NCI-H69 (cell line): ENCODE measurements around the gene WNT7B.
"Not testable (repeated sequence)": the region's sequence is repeated elsewhere in the genome, so short reads cannot be mapped to it uniquely, and the experiment has no call there.

ENCODE experiments used
- DNase-seq: peaks from one replicate; lab custom pipeline; 2025; lab: John Stamatoyannopoulos, UW

Gene WNT7B

DNA sequence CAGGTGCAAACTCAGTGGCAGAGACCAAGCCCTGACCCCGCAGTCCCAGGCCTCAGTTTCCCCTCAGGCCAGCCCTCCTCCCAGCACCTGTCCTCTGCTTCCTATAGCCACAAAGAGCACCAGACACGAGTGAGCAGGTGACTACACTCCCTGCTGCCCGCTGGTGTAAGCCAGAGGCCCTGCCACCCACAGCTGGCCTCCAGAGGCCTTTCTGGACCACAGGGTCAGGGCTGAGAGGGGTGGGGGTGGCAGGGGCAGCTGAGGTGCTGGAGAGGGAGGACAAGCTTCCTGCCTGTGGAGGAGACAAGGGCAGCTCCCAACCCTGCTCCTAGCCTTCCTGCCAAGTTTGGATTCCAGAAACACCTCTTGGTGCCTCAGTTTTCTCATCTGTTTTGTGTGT lies 31.3 kb upstream of the WNT7B start:
- no peak for DNase-seq

DNA sequence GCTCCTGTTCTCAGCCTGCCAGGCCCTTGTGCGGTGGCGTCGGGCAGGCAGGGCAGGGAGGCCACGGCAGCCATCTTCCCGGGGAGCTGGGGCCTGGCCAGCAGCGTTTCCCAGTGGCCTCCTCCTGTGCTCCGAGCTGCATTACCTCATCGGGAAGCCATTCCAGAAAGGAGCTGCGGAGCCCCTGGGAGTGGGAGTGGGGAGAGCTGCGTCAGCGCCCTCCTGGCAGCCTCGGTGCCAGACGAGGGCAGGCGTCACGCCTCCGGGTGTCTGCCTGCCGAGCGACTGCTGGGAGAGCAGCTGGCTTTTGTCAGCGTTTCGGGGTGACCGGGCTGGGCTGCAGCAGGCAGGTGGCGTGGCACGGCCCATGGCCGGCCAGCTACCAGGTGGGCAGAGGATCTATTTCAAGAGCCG lies 30.9 kb upstream of the WNT7B start:
- peak; percentile 99 for DNase-seq

DNA sequence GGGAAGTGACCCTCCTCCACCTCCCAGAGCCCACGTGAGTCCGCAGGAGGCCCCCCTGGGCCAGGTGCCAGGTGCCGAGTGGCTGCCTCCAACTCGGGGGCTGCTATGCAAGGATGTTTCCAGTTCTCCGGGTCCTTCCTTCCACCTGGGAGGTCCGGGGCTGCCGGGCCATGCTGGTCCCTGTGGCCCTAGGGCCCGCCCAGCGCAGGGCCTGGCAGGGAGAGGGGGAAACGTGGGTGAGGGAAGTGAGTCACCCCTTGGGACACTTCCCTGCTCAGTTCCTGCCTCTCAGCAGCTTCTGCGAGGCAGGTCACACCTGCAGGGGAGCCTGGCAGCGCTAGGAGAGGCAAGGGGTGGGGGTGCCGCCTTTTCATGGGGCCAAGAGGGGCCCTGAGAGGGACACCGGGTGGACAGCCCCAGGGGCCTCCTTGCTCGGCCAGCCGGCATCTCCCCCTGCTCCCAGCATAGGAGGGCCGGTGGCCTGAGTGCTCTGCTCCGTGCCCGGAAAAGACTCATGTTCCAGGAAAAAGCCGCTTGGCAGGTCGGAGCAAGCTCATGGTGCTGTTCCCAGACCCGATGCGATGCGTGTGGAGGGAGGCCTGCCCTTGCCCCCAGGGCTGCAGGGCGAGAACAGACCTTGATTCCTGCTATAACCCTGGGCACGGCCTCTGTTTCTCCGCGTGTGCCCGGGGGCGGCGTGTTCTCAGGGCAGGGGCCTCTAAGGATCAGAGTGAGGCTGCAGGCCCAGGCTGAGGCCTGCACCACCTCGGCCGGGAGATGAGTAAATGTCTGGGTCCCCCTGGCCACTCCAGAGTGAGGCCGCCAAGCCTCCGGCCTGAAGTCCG lies 30.3 kb upstream of the WNT7B start:
- peak; percentile 91 for DNase-seq

DNA sequence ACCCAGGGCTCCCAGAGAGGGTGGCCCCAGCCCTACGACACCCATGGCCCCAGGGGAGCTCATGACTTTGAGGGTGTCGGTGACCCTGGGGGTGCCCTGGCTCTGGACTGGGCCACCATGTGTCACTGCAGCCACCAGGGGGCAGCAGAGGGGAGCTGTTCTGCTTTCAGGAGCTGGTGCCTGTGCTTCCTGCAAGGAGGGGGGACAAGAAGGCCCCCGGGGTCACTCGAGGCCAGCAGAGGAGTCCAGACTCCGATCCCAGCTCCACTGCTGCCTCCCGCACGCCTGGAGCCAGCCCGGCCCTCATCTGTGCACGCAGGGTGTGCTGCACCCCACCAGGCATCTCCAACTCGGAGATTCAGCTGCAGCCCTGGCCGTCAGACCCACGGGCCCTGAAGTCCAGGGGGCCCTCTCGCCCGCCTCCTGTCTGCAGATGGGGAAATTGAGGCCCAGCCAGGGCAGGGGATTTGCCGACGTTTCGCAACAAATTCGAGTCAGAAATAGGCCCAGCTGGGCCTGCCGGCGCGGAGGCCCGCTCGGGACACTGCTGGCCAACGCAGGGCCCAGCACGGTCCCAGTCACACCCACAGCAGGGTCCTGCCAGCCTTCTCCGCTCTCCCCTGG lies 29.5 kb upstream of the WNT7B start:
- DNase-seq: peak; percentile 94

DNA sequence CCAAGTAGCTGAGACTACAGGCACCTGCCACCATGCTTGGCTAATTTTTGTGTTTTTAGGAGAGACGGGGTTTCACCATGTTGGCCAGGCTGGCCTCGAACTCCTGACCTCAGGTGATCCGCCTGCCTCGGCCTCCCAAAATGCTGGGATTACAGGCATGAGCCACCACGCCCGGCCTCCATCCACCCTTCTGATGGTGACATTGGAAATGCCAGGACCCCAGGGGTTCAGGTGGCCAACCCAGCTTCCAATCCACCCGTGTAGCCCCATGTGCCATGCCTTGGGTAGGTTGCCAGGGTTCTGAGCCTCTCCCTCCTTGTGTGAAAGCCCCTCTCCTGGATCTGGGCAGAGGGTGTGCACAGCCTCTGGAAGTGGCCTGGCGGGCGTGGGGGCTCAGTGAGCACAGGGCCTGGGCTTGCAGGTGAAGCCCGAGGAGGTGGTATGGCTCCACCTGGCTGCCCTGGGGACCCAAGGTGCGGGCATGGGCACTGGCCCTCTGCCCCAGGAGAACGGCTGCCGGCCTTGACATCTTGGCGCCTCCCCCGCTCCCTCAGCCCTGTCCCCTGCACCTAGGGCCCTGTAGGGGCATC lies 28.2 kb upstream of the WNT7B start:
- not testable (repeated sequence) for DNase-seq

DNA sequence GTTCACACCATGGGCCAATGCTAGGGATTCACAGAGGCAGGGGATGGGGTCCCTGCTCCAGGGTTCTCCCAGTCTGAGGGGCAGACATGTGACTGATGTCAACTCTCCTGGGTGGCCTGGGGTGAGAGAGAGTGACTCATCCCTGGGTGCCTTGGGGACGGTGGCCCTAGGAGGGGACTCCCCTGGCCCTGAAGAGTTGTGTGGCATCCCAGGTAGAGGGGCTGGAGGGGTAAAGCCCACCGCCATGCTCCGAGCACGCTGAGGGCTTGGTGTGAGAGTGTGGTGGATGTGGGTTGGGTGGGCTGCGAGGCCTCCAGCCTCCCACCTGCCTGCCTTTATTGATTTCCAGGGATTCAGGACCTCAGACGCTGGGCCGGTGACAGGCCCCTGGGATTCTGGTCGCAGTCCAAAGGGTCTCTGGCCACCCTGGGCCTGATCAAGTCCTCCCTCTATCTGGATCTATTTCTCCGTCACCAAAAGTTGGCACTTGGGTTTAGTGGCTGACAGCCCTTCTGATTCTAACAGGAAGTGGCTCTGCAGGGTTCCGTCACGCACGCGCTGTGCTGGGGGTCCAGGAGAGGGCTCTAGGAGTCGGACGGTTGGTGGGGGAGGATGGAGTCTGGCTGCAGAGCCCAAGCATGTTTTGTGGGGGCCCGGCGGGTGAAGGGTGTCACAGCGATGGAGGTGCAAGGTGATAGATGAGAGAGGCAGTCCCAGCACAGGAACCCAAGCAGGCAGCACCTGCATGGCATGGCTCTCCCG lies 27.3 kb upstream of the WNT7B start:
- no peak for DNase-seq

DNA sequence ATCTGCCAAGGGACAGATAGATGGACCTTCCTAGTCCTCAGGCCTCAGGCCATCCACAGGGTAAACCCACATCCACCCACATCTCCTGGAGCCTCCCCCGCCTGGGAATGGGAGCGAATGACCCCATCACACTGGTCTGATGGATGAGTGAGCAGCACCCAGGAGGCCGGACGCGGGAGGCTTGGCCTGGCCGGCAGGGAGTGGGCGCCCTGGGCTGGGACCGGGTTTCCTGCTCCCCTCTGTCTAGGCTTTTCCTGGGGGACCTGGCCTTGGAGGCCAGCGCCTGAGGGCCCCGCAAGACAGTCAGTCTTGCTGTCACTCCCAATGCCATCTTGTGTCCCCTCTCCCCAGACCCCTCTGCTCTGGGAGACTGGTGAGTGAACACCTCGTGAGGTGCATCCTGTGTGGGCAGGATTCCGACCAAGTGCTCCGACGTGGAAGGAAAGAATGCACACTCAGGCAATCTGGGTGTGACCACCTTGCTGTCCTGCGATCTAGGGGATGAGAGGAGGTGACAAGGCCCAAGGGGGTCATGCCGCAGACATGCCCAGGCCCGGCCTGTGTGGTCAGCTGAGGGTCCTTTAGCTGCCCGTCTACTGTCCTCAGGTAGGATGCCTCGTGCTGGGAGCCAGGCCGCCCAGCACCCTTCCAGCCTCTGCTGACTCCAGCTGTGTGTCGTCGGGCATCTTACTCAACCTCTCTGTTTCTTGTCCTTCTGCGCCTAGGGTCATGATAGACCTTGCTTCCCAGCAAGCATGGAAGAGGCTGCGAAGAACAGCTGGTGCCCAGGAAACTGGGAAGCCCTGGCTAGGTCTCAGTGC lies 26.5 kb upstream of the WNT7B start:
- no peak for DNase-seq

DNA sequence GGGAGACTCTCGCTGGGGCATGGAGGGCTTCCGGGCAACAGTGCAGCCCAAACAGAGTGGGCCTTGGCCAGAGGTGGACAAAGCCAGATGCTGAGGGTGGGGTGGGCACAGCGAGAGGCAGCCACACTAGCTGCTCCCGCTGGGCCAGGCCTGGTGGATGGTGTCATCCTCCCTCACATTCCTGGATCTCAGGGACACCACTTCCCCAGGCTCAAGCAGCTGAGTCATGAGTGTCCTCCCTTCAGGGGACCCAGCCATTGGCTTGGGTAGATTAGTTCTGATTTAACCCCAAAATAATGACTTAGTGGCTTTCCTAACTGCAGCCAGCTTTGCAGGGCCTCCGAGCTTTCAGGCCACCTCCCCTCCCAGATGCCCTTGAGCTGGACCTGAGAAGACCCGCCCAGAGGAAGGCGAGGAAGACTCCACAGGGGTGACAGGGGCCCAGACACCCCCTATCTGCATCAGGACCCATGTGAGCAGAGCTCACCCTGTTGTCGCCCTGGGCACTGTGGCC lies 25.9 kb upstream of the WNT7B start:
- peak; percentile 68 for DNase-seq

DNA sequence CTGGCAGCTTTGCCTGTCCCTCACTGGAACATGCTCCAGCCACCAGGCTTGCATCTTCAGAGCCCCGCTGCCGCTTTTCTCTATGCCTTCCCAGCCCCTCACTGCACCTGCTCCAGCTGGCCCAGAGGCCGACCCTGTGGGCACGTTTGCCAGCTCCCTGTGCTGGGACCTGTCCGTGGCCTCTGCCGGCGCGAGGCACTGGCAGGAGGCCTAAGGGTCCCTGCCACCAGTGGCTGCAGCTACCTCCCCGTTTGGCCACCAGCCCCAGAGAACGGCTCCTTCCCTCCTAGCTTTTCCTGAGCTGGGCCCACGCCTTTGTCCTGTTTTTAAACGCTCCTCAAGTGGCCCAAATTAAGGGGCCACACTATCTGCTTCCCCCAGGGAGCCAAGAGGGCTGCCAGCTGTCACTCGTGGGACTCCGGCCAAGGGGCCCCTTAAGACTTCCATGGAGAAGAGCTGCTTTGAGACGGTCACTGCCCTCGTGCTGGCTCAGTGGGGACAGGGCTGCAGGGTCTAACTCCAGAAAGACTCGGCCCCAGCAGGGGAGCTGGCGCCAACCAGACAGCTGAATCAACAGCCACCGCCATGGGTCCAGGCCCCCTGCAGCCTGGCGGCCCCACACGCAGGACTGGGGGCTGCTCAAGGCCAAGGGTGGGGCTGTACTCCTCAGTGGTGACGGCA lies 24.6 kb upstream of the WNT7B start:
- peak; percentile 100 for DNase-seq

DNA sequence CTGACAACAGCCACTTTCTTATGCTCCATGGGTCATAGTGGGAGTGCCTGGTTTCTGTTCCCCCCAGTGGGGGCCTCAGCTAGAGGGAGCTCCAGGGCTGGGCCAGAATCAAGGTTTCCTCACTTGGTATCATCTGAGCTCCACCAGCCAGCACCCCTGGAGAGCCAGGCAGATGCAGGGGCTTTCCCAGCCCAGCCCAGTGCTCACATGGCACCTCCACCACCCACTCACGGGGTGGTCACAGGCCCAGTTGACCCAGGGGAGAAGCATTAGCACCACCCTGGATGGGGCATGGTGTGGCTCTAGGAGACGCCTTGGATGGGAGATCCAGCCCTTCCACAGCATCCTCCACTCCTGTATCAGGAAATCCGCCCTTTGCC lies 24.1 kb upstream of the WNT7B start:
- DNase-seq: peak; percentile 93

DNA sequence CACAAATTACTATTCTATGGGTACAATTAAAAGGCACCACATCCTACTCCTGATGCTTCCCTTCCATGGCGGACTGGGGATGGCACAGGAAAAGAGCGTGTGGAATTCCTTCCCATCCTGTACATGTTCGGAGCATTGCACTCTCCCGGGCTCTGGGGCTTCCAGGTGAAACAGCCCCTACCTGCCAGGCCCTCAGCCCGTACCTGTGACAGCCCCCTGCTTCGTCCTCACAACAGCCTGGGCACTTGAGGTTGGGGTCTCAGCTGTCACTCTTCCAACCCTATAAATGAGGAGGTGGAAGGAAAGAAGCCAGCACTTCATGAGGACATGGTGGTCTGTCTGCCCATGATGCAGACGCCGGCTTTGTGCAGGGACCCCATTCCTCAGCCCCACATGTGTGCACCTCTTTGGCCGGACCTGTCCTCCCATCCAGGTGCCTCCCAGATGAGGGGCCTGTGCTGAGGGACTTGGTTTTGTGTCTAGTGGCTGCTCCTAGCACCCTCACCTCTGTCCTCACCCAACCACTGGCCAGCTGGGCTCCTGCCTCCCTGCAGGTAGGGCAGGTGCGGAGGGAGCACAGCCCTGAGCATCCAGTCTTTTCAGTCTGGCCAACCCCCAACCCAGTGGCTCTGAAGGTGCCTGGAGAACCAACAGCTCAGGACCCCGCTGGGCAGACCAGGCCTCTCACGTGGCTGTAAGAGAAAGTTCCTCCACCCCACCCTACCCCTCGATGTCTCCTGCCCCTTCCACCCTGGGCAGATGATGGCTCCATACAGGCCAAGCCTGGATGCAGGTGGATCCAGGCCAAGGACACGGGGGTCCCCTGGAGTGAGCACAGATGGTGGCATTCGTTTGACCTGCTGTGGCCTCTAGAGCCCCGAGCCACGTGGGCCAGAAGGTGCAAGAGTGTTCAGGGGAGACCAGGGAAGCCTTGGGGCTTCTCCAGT lies 23.4 kb upstream of the WNT7B start:
- peak; percentile 93 for DNase-seq

DNA sequence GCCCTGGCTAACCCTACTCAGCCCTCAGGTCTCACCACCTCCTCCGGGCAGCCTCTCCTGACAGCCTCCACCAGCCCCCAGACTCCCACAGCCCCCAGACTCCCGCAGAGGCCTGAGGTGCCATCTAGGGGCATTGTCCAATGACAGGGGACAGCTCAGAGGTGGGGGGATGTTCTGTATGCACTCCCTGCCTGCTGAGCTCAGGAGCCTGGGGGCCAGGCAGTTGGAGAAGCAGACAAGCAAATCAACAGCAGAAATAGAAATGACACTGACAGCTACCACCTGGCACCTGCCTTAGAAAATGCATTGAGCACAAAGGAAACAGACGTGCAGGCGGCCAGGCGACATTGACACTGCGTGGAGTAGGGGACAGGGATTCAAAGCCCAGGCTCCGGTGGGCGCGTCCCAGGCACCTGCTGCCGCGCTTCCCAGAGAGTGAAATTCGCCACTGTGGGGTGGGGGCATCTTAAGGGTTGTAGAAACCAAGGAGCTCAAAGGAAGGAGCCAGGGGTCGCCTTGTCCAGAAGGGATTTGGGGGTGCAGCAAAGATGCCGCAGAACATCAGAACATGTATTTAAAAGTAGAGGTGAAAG lies 22.5 kb upstream of the WNT7B start:
- DNase-seq: peak; percentile 97

DNA sequence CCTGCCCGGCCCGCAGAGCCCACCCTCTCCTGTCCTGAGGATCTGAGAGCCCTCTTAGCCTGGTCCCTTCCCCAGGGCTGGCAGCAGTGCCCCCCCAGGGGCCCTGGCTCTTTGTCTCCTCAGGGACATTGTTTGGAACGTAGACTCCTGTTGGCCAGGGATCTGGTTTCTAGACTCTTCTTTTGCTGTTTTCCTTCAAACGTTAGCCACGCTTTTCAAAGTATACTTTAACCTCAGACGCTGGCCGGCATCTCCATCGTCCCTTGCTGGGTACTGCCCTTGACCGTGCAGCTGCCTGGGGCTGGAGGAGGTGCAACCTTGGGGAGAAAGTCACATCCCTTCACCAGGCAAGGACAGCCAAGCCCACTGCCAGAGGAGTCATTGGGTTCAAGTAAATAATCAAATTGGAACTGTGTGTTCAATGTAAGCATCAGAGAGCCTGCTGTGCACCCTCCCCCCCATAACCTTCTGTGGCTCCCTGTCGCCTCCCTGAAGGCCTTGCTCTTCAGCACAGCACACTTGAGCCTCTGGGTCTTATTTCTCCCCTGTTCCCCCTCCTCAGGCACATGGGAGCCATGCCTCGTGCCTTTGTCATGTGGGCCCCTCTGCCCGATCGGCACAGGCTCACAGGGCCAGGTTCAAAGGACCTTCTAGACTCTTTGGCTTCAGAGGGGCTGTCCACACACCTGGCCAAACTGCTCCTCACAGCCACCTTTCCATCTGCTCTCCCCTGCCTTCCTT lies 21.8 kb upstream of the WNT7B start:
- DNase-seq: peak; percentile 91

DNA sequence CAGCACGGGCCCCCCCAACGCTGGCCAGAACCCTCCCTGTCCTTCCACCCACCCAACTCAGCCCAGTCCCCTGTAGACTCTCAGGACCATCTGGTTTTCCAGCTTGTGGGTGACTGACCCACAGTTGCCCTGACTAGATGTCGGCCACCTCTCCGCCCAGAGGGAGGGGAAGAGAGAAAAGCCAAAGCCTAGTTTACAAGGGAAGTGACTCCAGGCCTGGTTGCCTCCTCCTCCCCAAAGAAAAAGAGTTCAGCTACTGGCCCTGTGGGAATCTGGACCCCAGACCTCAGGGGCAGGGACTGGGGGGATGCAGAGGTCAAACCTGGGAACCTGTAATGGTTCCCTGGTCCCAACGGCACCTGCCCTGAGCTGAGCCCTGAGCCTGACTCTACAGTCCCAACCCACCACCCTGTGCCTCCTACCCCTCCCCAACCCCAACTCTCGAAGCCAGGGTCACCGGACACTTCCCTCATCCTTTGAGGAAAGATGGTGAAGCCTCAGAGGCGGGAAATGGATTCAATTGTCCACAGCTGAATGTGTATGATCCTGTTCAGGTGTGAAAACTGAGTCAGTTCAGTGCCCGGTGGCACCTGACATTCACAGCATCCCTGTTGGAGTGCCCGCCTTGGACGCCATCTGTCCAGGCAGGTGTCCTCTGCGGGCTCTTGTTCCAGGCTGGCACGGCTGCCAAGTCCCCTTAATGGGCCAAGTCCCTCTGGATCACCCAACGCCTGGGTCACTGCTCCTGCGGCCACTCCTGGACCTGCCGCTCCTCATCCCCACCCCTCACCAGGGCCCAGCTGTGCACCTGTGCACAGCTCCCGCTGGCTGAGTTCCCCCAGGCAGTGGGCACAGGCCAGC lies 21.0 kb upstream of the WNT7B start:
- DNase-seq: peak; percentile 92

DNA sequence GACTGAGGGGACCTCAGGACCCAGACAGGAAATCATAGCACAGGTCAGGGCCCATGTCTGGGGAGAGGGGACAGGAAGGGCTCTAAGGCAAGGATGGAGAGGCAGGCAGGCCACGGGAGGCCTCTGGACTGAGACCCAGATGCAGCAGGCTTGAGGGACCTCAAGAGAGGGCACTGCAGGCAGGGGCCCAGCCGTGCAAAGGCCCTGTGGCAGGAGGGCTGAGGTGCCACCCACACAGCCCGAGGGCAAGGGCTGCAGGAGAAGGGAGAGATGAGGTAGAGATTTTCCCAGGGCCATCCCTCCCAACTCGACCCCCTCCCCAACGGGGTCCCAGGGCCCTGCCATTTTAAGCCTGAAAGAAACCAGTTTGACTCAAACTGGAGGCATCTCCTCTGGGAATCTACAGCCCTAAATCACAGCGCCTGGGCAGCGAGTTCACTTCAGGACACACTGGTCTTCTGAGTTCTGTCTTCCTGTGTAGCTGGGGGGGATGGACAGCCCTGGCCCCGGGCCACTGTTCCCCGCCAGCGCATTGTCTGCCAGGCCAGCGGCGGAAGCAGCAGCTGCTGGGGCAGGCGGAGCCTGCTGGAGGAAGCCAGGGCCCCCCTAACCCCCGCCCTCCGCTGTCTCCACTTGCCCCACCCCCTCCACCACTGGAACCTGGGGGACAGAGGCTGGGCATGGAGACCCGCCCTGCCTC lies 20.3 kb upstream of the WNT7B start:
- peak; percentile 97 for DNase-seq

DNA sequence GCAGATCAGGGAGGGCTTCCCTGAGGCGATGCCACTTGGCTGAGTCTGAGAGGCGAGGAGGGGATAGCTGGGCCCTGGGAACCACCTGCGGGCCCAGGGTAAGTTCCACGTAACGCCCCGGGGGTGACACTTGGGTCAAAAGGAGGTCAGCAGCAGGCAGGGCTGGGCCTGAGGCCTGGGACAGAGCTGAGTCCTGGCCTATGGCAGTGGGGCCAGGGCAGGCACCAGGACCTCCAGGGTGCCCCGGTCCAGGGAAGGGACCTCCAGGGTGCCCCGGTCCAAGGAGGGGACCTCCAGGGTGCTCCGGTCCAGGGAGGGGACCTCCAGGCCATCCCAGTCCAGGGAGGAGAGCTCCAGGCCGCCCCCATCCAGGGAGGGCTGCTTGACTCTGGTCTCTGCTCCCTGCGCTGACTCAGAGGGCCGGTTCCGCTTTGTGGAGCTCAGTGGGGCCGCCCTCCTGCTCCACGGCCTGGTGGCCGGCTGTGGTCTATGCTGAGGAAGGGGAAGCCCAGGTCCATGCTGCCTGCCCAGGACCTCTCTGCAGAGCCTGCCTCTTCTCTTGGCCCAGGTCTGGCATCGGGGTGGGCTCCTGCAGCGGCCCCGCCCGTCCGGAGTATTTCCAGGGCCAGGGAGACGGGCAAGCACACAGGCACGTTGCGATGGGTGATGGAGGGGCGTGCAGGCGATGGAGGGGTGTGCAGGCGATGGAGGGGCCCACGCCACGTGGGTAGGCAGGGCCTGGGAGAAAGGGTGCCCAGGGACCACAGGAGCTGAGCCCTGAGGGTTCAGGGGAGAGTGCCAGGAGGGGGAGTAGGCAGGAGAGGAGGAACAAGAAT lies 19.5 kb upstream of the WNT7B start:
- DNase-seq: no peak
